ENCODE measurements around the gene ITLN2. TPM values are rescaled to one million over a fixed set of nuclear protein-coding genes. Genes with fewer than 3 reads are reported as not detected.

The ITLN2 gene
- total RNA-seq, 1 experiment from 2014 or later: 0.20 TPM

DNA sequence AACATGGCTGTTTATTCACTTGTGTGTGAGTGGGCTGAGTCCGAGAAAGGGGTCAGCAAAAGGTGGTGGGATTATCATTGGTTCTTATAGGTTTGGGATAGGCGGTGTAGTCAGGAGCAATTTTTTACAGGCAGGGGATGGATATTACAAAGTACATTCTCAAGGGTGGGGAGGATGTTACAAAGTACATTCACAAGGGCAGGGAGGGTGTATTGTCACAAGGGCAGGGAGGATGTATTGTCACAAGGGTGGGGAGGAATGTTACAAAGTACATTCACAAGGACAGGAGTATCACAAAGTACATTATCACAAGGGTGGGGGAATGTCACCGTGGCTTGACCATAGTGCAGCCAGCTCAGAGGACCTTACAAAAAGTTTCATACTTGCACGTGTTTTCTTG lies 31.1 kb upstream of the ITLN2 start:
- no TSS peak for BruUV-seq (replicated peaks)
- ChIA-PET POLR2A (no interaction called here), CTCF (no interaction called here), RAD21 (ENCODE audit: low non-redundant PET in 1 of 2, low total read pairs in 2 of 2, uncharacterized antibody in 2 of 2, unreplicated experiment in 2 of 2) (no interaction called here)
- no peaks in the 10 kb centered on the region; a peak in 1 of 4 replicates for H3K36me3 ChIP-seq (ENCODE audit: control insufficient read depth in 1 of 2, insufficient read depth in 2 of 2, low read length in 2 of 2)
- H3K9me2 ChIP-seq (ENCODE audit: insufficient read depth): no peaks in the 10 kb centered on the region
- H3K27ac ChIP-seq (ENCODE audit: low read depth, low read length): no peak overlapping the region
- no peak overlapping the region for H3K4me3 ChIP-seq (replicated peaks in 1 of 2; ENCODE audit: low read depth in 1 of 2, low read length in 2 of 2)
- no peaks in the 10 kb centered on the region for H4K20me1 ChIP-seq (ENCODE audit: insufficient read depth)
- no peak overlapping the region for H2AFZ ChIP-seq (ENCODE audit: low read depth, low read length, poor library complexity, severe bottlenecking)
- no peaks in the 10 kb centered on the region for H3K27me3 ChIP-seq (ENCODE audit: insufficient read depth, low read length)
- DNase-seq (ENCODE audit: low read depth, low spot score): no peak
- H3K4me2 ChIP-seq (ENCODE audit: low read length): no peak overlapping the region
- intact Hi-C loops (cut with micrococcal nuclease): no loop called here
- no peak overlapping the region for H3K9ac ChIP-seq (ENCODE audit: low read length)
- no peaks in the 10 kb centered on the region for H3K9me3 ChIP-seq (ENCODE audit: control insufficient read depth in 1 of 2, insufficient read depth in 1 of 2, low read depth in 1 of 2, low read length in 2 of 2)
- TF ChIP-seq CBX3 (IDR thresholded peaks at IDR 0.05; ENCODE audit: low read depth): peak; percentile 83; the same call in 1 of the 2 replicates
- no peak for TF ChIP-seq JUND (IDR thresholded peaks at IDR 0.05)
- no peak for TF ChIP-seq SRF (IDR thresholded peaks at IDR 0.05; ENCODE audit: low read depth)
- no peaks in the 10 kb centered on the region for H3K79me2 ChIP-seq (ENCODE audit: insufficient read depth, low read length)
- ATAC-seq: no peak
- peaks cover 7 to 15% of the 10 kb centered on the region in 2 experiments for H3K4me1 ChIP-seq (ENCODE audit: control insufficient read depth in 1 of 2, insufficient read depth in 2 of 2, low read length in 2 of 2)

GRCh38 chr1:160981584-160982411 lies 27.2 kb upstream of the ITLN2 start:
- Histone ChIP-seq H4K20me1 (ENCODE audit: insufficient read depth) (no peaks in the 10 kb centered on the region), H3K79me2 (ENCODE audit: insufficient read depth, low read length) (no peaks in the 10 kb centered on the region), H3K36me3 (ENCODE audit: control insufficient read depth in 1 of 2, insufficient read depth in 2 of 2, low read length in 2 of 2) (no peaks in the 10 kb centered on the region), H2AFZ (ENCODE audit: low read depth, low read length, poor library complexity, severe bottlenecking) (no peak overlapping the region), H3K4me3 (replicated peaks in 1 of 2; ENCODE audit: low read depth in 1 of 2, low read length in 2 of 2) (no peak overlapping the region), H3K27ac (ENCODE audit: low read depth, low read length) (no peak overlapping the region), H3K9ac (ENCODE audit: low read length) (no peak overlapping the region), H3K27me3 (ENCODE audit: insufficient read depth, low read length) (no peaks in the 10 kb centered on the region), H3K9me2 (ENCODE audit: insufficient read depth) (no peaks in the 10 kb centered on the region), H3K4me1 (ENCODE audit: control insufficient read depth in 1 of 2, insufficient read depth in 2 of 2, low read length in 2 of 2) (peaks cover 3 to 5% of the 10 kb centered on the region in 2 experiments; a peak in 2 of 4 replicates), H3K4me2 (ENCODE audit: low read length) (no peak overlapping the region), H3K9me3 (ENCODE audit: control insufficient read depth in 1 of 2, insufficient read depth in 1 of 2, low read depth in 1 of 2, low read length in 2 of 2) (no peaks in the 10 kb centered on the region)
- CTCF ChIA-PET: no interaction called here
- no TSS peak for BruUV-seq (replicated peaks)
- no peak for ATAC-seq
- intact Hi-C loops (cut with micrococcal nuclease): no loop called here
- DNase-seq (ENCODE audit: low read depth, low spot score): no peak
- RAD21 ChIA-PET (ENCODE audit: low non-redundant PET in 1 of 2, low total read pairs in 2 of 2, uncharacterized antibody in 2 of 2, unreplicated experiment in 2 of 2): no interaction called here
- POLR2A ChIA-PET: no interaction called here
- TF ChIP-seq REST (IDR thresholded peaks at IDR 0.05; ENCODE audit: low read depth) (no peak), RAD21 (IDR thresholded peaks at IDR 0.05; ENCODE audit: low read depth) (no peak), TCF7L2 (IDR thresholded peaks at IDR 0.05; ENCODE audit: borderline replicate concordance, extremely low read depth, insufficient read depth, insufficient read length) (no peak), ZNF274 (IDR thresholded peaks at IDR 0.05; ENCODE audit: low read depth, low read length) (no peak), SIN3A (IDR thresholded peaks at IDR 0.05; ENCODE audit: low read depth) (no peak), EZH2phosphoT487 (IDR thresholded peaks at IDR 0.05; ENCODE audit: borderline replicate concordance) (no peak), FOSL1 (IDR thresholded peaks at IDR 0.05; ENCODE audit: low read depth) (no peak), MAX (IDR thresholded peaks at IDR 0.05) (no peak), POLR2A (IDR thresholded peaks at IDR 0.05; ENCODE audit: borderline replicate concordance, extremely low read depth, insufficient read depth, insufficient read length) (no peak), ZFX (IDR thresholded peaks at IDR 0.05) (no peak), CBX3 (IDR thresholded peaks at IDR 0.05; ENCODE audit: low read depth) (no peak), JUND (IDR thresholded peaks at IDR 0.05) (no peak), YY1 (IDR thresholded peaks at IDR 0.05; ENCODE audit: extremely low read depth, insufficient replicate concordance, low read depth, low read length) (no peak)
- TF ChIP-seq, protein P1, sequence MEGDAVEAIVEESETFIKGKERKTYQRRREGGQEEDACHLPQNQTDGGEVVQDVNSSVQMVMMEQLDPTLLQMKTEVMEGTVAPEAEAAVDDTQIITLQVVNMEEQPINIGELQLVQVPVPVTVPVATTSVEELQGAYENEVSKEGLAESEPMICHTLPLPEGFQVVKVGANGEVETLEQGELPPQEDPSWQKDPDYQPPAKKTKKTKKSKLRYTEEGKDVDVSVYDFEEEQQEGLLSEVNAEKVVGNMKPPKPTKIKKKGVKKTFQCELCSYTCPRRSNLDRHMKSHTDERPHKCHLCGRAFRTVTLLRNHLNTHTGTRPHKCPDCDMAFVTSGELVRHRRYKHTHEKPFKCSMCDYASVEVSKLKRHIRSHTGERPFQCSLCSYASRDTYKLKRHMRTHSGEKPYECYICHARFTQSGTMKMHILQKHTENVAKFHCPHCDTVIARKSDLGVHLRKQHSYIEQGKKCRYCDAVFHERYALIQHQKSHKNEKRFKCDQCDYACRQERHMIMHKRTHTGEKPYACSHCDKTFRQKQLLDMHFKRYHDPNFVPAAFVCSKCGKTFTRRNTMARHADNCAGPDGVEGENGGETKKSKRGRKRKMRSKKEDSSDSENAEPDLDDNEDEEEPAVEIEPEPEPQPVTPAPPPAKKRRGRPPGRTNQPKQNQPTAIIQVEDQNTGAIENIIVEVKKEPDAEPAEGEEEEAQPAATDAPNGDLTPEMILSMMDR (IDR thresholded peaks at IDR 0.05 in 2 of 3, conservative IDR thresholded peaks at IDR 0.05 in 1 of 3; ENCODE audit: borderline replicate concordance in 1 of 3, insufficient read depth in 1 of 3, low read depth in 2 of 3, low read length in 2 of 3): no peak

Data from HCT116 (cell line).